A204.1 (cell line): ENCODE results near the gene ALG14.
A peak's percentile ranks its signal among the peaks of the same experiment; 100 is the strongest.
"Not testable (repeated sequence)": the region's sequence is repeated elsewhere in the genome, so short reads cannot be mapped to it uniquely, and the experiment has no call there.

ENCODE experiments used
- FAIRE-seq: peaks from 2 replicates; lab custom pipeline; 2012; peaks lifted over from hg19 to GRCh38; lab: Jason Lieb, UNC

Gene ALG14

DNA sequence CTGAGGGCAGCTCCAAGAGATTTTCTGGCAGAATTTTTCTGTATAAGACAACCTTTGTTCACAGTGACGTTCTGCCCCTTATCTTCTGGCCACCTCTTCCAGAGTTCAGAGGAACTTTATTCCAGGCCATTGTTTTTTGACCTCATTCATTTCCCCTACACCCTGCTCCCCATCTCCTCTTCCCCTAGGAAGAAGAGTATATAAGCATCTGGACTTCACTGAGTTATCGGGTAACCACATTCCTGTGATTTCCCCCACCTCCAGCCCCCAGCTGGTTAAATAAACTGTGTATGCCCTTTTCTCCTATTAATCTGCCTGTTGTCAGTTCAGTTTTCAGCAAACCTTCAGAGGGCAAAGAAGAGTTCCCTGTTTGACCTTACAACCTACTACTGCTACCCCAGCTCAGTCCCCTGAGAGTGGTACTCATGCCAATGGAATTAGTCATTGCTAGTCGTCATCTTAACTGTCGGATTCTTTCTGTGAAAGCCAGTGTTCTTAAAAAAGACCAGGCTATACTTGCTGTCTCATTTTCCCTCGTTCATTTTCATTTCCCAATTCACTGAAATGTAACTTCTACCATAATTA is 14.3 kb upstream of the ALG14 start:
- FAIRE-seq, result peak; percentile 85

DNA sequence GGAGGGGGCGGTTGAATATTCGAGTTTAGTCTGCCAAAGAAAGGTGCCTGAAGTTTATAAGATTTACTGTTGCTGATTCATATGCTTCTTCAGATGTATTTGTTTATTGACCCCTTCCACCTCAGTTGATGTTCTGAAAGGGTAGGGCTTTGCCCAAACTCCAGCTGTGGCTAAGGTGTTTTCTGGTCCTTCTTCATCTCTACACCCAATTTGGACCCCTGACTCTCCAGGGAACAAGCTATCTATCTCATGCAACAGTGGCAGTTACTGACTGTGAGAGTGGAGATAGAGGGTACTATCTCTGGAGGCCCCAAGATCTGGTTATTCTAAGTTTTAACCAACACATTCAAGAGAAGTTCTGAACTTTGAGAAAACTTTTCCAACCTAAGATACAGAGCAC is 12.6 kb upstream of the ALG14 start:
- no peak for FAIRE-seq

DNA sequence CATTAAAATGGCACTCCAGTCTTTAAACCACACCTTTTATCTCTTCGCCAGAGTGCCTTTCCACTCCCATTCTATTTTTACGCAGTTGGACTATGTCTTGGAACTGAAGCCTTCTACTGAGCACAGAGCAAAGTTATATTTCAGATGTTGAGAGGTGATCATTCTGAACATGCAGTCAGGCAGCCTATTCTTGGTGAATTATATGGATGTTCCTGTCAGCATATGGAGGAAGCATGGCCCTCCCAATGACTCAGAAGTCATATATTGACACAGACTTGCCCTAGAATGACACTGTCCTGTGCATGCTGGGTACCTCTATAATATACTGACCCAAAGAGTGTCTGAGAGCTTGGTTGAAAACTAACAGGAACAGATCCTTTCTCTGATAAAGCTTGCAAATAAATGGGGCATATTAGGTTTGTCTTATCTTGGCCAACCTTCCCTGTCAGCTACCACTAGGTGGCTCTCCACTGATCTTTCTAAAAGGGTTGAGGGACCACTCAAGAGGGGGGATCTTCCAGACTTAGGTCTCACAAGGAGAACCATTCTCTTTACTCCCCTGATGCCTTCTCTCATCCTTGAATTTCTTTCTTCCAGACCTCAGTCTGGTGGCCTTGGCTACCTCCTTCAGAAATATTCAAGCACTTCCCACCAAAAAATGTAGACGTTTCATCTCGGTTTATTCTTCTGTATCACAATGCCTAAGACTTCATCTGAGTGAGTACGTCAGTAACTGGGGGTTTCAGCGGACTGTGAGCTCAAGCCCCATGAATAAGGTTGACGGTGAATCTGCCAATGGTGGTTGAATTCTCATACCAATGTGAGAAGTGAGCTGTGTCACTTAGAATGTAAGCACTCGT is 11.8 kb upstream of the ALG14 start:
- FAIRE-seq, result no peak

DNA sequence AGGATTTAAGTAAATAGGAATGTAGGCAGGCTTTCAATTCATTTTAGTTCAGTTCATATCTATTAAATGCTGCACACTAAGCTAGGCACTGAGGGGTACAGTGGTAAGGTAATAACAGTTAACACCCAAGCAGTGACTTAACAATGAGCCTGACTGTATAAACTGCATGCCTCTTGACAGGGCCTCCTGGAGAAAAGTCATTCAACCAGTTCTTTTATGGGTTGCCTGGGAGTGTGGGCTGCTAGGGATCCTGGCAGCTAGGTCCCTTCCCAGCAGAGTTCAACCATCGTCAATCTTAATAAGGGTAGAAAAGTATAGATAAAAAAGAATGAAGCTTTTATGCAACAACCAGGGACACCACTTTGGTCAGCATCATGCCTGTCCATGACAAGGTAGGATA is 8.1 kb upstream of the ALG14 start:
- FAIRE-seq, result no peak

DNA sequence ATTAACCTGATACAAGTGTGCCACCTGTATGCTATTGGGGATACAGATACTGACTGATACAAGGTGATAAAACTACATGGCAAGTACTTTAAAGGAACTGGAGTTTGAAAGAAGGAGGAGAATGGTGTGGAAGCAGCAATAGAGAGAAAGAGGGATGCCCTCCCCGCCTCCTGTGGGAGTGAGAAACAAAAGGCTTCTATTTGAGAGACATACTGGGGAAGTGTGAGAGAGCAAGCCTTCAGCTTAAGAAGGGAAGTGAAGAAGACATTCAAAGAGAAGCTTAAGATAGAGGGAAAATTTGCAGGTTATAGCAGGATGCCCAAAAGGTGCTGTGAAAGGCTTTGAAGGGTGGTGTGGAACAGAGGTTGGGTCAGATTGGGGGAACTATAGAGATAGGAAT is 7.7 kb upstream of the ALG14 start:
- no peak for FAIRE-seq

DNA sequence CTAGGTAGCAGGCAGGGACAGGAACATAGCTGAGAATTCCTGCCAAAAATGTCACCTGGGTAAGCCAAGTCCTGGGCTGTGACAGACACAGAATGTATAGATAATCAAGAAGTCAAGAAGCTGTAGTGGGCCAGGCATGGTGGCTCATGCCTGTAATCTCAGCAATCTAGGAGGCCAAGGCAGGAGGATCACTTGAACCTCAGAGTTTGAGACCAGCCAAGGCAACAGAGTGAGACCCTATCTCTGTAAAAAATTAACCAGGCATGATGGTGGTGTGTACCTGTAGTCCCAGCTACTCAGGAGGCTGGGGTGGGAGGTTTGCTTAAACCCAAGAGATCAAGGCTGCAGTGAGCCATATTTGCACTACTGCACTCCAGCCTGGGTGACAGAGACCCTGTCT is 3.3 kb upstream of the ALG14 start:
- no peak for FAIRE-seq

DNA sequence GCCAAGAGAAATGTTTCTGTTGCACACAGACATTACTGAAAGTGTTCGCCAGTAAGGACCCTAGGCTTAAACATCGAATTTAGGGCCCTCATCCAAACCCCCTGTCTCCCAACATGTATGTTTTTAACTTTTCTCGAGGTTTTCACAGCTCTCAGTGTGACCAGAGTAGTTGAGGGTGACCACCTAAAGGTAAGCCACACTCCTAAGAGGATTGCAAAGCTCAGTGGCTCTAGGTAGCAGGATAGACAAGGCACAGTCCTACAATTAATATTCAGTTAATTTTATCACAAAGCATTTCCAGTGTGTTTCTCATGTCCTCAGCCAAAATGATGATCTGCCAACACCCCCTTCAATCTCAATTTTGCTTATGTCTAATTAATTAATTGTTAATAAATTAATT is 695 bp upstream of the ALG14 start:
- no peak for FAIRE-seq

DNA sequence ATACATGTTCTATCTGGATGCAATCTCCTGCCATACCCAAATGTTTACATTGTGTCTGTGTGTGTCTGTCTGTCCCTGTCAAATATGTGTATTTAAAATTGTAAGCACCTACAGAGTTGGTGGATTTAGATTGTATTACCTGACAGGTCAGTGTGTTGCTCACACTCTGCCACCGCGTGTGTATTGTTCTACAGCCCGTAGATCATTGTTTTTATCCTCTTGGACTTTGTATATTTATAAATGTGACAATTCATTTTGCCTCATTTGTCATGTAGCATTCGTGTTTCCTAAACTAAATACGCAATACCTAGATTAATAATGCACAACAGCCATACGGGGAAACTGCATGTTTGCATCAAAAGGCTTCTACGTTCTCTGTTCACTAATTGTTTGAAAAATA is 634 bp downstream of the ALG14 start:
- no peak for FAIRE-seq

DNA sequence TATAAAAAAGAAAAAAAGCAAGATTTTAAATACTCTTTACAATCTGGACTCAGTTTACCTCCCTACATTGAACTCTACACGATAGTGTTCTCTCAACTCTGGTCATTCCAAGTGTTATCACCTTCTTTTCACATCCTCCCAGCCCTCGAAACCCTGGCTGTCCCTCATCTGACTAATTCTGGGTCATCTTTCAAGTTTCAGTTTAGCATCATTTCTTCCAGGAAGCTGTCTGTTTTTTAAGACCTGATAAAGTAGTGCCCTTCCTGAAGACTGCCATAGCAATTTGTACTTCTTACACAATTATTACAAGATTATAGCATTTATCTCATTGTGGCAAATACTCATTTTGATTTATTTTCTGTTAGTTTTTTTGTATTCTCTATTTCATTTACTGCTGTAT is 1.2 kb downstream of the ALG14 start:
- FAIRE-seq, result no peak

DNA sequence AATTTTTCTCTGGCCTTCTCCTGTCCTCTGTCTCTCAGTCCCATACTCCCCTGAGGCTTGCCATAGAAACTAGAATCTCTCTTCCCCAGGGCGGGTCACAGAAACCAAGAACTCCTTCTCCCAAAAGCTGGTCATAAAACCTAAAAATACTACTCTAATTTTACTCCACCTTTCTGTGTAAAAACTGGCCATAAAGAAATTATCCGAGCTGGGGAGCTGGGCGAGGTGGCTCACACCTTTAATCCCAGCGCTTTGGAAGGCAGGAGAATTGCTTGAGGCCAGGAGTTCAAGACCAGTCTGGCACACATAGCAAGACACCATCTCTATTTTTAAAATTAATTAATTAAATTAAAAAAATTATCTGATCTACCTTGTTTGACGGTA is 3.0 kb downstream of the ALG14 start:
- no peak for FAIRE-seq

DNA sequence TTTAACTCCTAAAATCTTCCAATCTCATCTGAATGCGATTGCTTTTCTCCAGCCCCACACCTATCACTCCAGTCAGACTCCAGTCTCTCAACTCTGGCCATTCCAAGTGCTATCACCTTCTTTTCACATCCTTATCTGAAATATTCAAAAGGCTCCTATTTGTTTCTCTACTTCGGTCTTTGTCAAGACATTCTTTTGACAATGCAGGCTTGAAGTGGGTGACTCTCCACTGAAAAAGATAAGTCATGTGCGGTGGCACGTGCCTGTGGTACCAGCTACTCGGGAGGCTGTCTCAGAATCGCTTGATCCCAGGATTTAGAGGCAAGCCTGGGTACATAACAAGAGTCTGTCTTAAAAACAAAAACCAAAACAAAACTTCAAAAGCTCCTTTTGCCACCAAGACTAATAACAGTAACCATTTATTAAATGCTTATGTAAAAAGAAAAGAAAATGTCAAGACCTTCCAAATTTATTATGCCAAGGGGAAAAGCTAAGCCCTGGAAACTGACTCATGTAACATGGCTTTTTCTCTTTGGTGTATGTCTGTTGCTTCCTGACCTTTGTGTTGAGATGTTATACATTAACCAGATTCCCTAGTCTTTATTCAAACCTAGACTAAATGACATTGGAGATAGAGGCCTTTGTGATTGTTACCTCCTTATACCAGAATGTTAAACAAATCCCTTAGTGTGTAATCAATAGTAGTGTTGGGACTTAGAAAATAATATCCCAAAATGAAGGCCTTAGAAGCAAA is 3.6 kb downstream of the ALG14 start:
- FAIRE-seq, result no peak

DNA sequence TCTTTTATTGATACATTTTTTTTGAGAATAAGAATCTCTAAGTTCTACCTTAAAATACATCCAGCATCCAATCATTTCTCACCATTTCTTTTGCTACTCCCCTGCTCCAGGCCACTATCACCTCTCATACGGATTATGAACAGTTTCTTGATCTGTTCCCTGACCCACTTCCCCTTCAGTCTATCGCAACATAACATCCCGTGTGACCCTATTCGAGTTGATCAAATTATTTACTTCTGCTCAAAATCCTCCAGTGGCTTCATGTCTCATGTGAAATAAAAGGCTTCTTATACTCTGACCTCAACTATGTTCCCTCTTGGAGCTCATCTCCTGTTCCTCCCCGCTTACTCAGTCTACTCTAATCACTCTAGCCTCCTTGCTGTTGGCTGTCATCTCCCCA is 5.2 kb downstream of the ALG14 start:
- FAIRE-seq, result no peak

DNA sequence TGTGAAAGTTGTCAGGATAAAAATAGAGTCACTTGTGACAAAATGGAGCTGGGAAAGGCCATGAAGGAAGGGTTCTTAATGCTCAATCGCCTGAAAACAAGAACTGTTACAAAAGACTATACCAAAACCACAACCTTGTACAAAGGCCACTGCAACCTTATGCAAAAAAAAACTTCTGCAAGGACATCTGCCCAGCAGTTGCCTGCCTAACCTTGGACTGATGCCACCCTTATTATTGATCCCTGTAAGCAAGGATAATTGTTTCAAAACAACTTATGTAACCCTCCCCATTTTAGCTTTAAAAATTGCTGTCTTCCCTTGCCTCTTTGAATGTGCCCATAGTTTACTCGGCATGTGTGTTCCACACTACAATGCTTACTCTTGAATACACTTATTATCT is 5.7 kb downstream of the ALG14 start:
- FAIRE-seq, result no peak

DNA sequence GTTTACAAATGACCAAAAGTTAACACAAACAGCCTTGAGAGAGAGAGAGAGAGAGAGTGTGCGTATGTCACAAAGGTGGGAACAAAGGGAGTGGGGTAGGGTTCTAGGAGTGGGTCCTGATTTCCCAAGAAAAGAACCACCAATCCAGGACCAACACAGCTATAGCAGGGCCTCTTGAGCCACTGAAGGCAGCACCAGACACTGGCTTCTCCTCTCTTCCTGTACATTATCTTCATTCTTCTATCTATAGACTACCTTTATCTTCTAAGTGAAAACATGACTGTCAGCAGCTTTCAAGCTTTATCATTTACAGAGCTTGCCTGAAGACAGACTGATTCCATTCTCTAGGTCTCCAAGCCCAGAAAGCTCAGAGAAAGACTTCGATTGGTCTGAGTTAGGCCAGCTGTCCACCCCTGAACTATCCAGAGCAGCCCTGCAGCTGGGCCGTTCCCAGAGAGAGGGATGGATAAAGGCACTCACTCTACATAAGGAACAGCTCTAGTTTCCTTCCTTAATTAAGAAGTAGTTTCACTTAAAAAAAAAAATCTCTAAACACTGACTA is 11.2 kb downstream of the ALG14 start:
- no peak for FAIRE-seq

DNA sequence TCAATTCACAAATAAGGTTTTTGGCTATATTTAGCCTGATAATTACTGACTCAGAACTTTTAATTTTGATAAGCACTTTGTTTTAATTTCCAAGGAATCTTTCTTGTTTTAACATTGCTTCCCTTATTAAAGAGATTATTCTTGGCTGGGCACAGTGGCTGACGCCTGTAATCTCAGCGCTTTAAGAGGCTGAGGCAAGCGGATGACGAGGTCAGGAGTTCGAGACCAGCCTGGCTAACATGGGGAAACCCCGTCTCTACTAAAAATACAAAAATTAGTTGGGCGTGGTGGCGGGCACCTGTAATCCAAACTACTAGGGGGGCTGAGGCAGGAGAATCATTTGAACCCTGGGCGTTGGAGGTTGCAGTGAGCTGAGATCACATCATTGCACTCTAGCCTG is 13.8 kb downstream of the ALG14 start:
- FAIRE-seq, result no peak

DNA sequence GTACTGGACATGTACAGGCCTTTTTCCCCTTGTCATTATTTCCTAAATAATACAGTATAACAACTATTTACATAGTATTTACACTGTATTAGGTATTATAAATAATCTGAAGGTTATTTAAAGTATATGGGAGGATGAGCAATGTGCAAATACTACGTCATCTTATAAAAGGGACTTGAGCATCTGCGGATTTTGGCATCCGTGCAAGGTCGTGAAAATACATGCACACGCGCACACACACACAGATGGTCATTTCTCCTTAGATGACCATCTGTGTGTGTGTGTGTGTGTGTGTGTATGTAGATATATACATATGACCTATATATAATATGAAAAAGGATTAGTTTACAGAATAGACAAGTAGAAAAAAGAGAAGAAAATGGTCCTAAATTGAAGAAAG is 15.4 kb downstream of the ALG14 start:
- FAIRE-seq, result no peak

DNA sequence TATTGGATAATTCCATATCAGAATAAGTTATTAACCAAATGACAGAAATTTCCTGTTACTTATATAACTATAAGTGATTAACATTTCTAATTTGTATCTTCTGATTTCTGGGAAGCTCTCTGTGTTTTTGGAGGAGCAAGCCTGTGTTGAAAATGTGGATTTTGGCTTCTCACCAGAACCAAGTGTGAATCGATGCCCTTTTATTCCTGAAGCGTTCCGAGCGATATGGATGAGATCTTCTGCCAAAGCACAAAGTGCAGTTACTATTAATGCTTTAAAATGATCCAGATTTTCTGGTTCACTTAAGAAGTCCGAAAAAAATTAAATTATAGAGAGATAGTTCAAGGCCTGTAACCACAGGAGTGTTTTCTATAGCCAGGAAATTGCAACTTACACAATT is 22.8 kb downstream of the ALG14 start:
- no peak for FAIRE-seq

DNA sequence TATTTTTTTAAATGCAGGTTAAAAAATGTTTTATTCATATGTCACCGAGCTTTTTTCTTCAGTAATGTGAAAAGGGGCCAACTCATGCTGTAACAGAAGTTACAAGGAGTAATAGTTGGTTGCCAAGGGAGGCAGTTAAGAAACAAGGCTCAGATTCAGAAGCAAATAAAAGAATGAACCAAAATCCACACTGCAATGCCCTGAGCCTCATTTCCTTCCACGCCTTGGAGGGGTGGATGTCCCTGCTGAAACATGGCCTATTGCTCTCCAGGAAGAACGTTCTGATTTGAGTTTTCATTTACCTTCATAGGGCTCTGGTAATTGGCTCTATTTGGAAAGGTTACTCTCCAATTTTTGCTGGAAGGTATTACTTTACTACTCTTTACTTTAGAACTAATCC is 24.4 kb downstream of the ALG14 start:
- no peak for FAIRE-seq

DNA sequence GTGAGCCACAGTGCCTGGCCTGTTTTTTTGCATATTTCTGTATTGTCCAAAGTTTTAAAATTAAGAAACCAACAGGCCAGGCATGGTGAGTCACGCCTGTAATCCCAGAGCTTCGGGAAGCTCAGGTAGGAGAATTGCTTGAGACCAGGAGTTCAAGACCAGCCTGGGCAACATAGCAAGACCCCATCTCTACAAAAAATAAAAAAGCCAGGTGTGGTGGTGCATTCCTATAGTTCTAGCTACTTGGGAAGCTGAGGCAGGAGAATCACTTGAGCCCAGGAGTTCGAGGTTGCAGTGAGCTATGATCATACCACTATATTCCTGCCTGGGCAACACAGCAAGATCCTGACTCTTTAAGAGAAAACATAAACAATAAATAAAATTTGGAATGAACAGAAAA is 25.1 kb downstream of the ALG14 start:
- not testable (repeated sequence) for FAIRE-seq

DNA sequence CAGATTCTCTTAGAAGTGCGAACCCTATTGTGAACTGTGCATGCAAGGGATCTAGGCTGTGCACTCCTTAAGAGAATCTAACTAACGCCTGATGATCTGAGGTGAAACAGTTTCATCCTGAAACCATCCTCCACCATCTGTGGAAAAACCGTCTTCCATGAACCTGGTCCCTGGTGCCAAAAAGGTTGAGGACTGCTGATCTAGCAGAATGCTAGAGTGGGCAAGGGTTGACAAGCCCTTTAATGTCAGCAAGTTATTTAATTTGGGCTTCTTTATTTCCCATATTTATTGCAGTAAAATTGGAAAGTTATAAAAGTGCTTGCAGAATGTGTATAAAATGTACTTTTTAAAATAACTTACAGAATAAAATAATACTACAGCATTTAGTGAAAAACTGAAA is 26.4 kb downstream of the ALG14 start:
- FAIRE-seq, result no peak

DNA sequence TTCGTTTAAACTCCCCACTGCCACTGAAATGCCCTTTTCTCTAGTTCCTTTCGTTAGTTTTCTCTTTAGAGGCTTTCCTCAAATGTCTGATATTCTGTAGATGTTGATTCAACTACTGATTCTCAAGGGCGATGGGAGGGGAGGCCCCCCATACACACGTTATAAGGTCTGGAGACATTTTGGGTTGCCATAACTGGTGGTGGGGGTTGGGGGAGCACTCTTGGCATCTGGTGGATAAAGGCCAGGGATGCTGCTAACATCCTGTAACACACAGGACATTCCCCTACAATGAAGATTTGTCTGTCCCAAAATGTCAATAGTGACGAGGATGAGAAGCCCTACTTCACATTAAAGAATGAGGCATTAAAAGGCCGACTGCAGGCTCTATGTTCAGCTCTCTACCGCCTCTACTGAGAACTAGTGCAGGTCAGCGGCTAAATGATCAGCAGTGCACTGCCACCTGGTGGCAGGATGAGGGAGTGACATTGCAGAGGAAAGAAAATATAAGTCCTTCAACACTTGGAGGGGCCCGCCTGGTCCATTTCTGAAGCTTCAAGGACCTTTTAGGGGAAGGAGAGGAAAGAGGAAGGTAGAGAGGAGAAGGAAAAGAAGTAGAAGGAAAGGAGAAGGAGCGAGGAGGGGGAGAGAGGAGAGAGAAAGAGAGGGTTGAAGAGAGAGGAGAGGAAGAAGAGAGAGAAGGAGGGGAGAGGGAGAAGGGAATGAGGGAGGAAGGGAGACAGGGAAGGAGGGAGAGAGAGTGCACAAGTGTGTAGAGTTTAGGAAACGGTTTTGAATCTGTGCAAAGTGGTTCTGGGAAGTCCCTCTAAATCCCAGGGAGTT is 29.4 kb downstream of the ALG14 start:
- FAIRE-seq, result peak; percentile 94

DNA sequence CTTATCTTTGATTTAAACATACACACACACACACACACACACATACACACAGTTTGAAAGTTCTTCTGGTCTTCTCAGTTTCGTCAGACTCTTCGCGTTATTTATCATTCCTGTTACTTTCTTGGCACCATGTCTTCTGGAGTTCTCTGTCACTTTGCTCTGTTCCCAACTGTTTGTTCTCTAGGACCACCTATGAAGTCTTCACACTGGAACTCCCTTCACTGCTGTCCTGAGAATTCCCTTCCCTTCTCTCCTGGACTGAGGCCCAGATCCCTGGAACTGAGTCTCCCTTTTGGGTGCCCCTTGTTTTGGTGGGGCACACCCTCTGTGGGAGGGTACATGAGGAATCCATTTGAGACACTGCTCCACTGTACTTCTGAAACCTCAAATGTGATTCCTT is 30.5 kb downstream of the ALG14 start:
- no peak for FAIRE-seq
